Measurements from ENCODE around the gene SLC38A4. TPM values are rescaled to one million over a fixed set of nuclear protein-coding genes. Genes with fewer than 3 reads are reported as not detected.
"Not testable (repeated sequence)": the region's sequence is repeated elsewhere in the genome, so short reads cannot be mapped to it uniquely, and the experiment has no call there.

Gene SLC38A4, protein sequence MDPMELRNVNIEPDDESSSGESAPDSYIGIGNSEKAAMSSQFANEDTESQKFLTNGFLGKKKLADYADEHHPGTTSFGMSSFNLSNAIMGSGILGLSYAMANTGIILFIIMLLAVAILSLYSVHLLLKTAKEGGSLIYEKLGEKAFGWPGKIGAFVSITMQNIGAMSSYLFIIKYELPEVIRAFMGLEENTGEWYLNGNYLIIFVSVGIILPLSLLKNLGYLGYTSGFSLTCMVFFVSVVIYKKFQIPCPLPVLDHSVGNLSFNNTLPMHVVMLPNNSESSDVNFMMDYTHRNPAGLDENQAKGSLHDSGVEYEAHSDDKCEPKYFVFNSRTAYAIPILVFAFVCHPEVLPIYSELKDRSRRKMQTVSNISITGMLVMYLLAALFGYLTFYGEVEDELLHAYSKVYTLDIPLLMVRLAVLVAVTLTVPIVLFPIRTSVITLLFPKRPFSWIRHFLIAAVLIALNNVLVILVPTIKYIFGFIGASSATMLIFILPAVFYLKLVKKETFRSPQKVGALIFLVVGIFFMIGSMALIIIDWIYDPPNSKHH
- 1 to 10 TPM in 1 of 2 donors, under 1 TPM in 1; 0.95 to 1.9 TPM for polyA plus RNA-seq

GRCh38 chr12:46825591-46826414 lies at the start of gene SLC38A4:
SLC38A4 (minus strand) TSS chr12:46825997; CDS start chr12:46793071, 32,926 bp downstream.
- WGBS, 2 donors = 12 to 18% methylated on average over 29 of the region's 29 CpGs
- H3K4me1 ChIP-seq (ENCODE audit: control insufficient read depth in 2 of 2, insufficient read depth in 2 of 2, low read length in 1 of 2) = no peaks in the 10 kb centered on the region
- no peaks in the 10 kb centered on the region for H3K36me3 ChIP-seq (ENCODE audit: control insufficient read depth in 2 of 2, insufficient read depth in 2 of 2, low read length in 1 of 2)
- H3K27me3 ChIP-seq (ENCODE audit: control insufficient read depth in 1 of 2, insufficient read depth in 2 of 2, low read length in 2 of 2) = no peaks in the 10 kb centered on the region
- H3K4me3 ChIP-seq (ENCODE audit: low read depth in 1 of 2, low read length in 2 of 2) = peak within 1 kb of the TSS in 1 of 2 donors; percentile 24
- H3K9me3 ChIP-seq (ENCODE audit: control insufficient read depth in 2 of 2, insufficient read depth in 1 of 2, low read depth in 1 of 2, low read length in 1 of 2) = no peaks in the 10 kb centered on the region
- H3K27ac ChIP-seq (ENCODE audit: low read depth in 2 of 2, low read length in 1 of 2) = no peak within 1 kb of the TSS

- no peaks in the 10 kb centered on the region for H3K27me3 ChIP-seq (ENCODE audit: control insufficient read depth in 1 of 2, insufficient read depth in 2 of 2, low read length in 2 of 2)
- 77 to 87% methylated on average over 1 of the region's 1 CpG for WGBS, 2 donors
- no peaks in the 10 kb centered on the region for H3K4me1 ChIP-seq (ENCODE audit: control insufficient read depth in 2 of 2, insufficient read depth in 2 of 2, low read length in 1 of 2)
- no peaks in the 10 kb centered on the region for H3K36me3 ChIP-seq (ENCODE audit: control insufficient read depth in 2 of 2, insufficient read depth in 2 of 2, low read length in 1 of 2)
- H3K27ac ChIP-seq (ENCODE audit: low read depth in 2 of 2, low read length in 1 of 2) = no peak overlapping the region
- H3K9me3 ChIP-seq (ENCODE audit: control insufficient read depth in 2 of 2, insufficient read depth in 1 of 2, low read depth in 1 of 2, low read length in 1 of 2) = peaks cover 4% of the 10 kb centered on the region in 2 donors
- H3K4me3 ChIP-seq (ENCODE audit: low read depth in 1 of 2, low read length in 2 of 2) = no peak overlapping the region
Observed at GRCh38 chr12:46875095-46875494, 49.3 kb upstream of the SLC38A4 start.

- Histone ChIP-seq H3K27me3 (ENCODE audit: control insufficient read depth in 1 of 2, insufficient read depth in 2 of 2, low read length in 2 of 2) (no peaks in the 10 kb centered on the region), H3K4me1 (ENCODE audit: control insufficient read depth in 2 of 2, insufficient read depth in 2 of 2, low read length in 1 of 2) (no peaks in the 10 kb centered on the region), H3K27ac (ENCODE audit: low read depth in 2 of 2, low read length in 1 of 2) (no peak overlapping the region), H3K36me3 (ENCODE audit: control insufficient read depth in 2 of 2, insufficient read depth in 2 of 2, low read length in 1 of 2) (no peaks in the 10 kb centered on the region), H3K4me3 (ENCODE audit: low read depth in 1 of 2, low read length in 2 of 2) (no peak overlapping the region), H3K9me3 (ENCODE audit: control insufficient read depth in 2 of 2, insufficient read depth in 1 of 2, low read depth in 1 of 2, low read length in 1 of 2) (peaks cover 4% of the 10 kb centered on the region in 2 donors)
- WGBS, 2 donors = 77% methylated on average over 3 of the region's 3 CpGs
Observed at GRCh38 chr12:46874642-46875041, 48.8 kb upstream of the SLC38A4 start.

DNA sequence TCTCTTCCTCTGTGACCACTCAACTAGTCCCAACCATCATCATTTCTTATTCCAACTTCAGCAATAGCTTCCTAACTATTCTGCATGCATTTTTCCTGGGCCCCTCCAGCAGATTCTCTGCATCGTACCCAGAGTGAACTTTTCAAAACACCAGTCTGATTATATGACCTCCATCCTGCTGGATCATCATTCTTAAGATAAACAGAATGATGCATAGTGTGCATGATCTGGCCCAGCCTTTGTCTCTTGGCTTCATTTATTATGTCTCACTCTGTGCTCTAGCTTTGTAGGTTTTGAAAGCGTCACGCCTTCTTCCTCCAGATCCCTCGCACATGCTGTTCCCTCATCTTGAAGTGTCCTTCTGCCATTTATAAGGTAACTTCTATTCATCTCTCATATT lies 46.3 kb upstream of the SLC38A4 start:
- no peaks in the 10 kb centered on the region for H3K4me1 ChIP-seq (ENCODE audit: control insufficient read depth in 2 of 2, insufficient read depth in 2 of 2, low read length in 1 of 2)
- no peaks in the 10 kb centered on the region for H3K27me3 ChIP-seq (ENCODE audit: control insufficient read depth in 1 of 2, insufficient read depth in 2 of 2, low read length in 2 of 2)
- H3K27ac ChIP-seq (ENCODE audit: low read depth in 2 of 2, low read length in 1 of 2) = no peak overlapping the region
- H3K4me3 ChIP-seq (ENCODE audit: low read depth in 1 of 2, low read length in 2 of 2) = no peak overlapping the region
- WGBS, 2 donors = 79 to 83% methylated on average over 4 of the region's 4 CpGs
- peaks cover 2% of the 10 kb centered on the region in 2 donors for H3K9me3 ChIP-seq (ENCODE audit: control insufficient read depth in 2 of 2, insufficient read depth in 1 of 2, low read depth in 1 of 2, low read length in 1 of 2)
- no peaks in the 10 kb centered on the region for H3K36me3 ChIP-seq (ENCODE audit: control insufficient read depth in 2 of 2, insufficient read depth in 2 of 2, low read length in 1 of 2)

GRCh38 chr12:46865311-46865710 lies 39.5 kb upstream of the SLC38A4 start:
- Histone ChIP-seq H3K4me1 (ENCODE audit: control insufficient read depth in 2 of 2, insufficient read depth in 2 of 2, low read length in 1 of 2) (no peaks in the 10 kb centered on the region), H3K27ac (ENCODE audit: low read depth in 2 of 2, low read length in 1 of 2) (no peak overlapping the region)

GRCh38 chr12:46858368-46858767 lies 32.6 kb upstream of the SLC38A4 start:
- H3K4me3 ChIP-seq (ENCODE audit: low read depth in 1 of 2, low read length in 2 of 2) = no peak overlapping the region
- no peaks in the 10 kb centered on the region for H3K36me3 ChIP-seq (ENCODE audit: control insufficient read depth in 2 of 2, insufficient read depth in 2 of 2, low read length in 1 of 2)
- H3K27me3 ChIP-seq (ENCODE audit: control insufficient read depth in 1 of 2, insufficient read depth in 2 of 2, low read length in 2 of 2) = no peaks in the 10 kb centered on the region
- WGBS, 2 donors = 82 to 84% methylated on average over 4 of the region's 4 CpGs
- no peaks in the 10 kb centered on the region for H3K4me1 ChIP-seq (ENCODE audit: control insufficient read depth in 2 of 2, insufficient read depth in 2 of 2, low read length in 1 of 2)
- no peaks in the 10 kb centered on the region for H3K9me3 ChIP-seq (ENCODE audit: control insufficient read depth in 2 of 2, insufficient read depth in 1 of 2, low read depth in 1 of 2, low read length in 1 of 2)
- no peak overlapping the region for H3K27ac ChIP-seq (ENCODE audit: low read depth in 2 of 2, low read length in 1 of 2)

More at GRCh38 chr12:46865311-46865710, 39.5 kb upstream of the SLC38A4 start:
- Histone ChIP-seq H3K4me3 (ENCODE audit: low read depth in 1 of 2, low read length in 2 of 2) (no peak overlapping the region), H3K9me3 (ENCODE audit: control insufficient read depth in 2 of 2, insufficient read depth in 1 of 2, low read depth in 1 of 2, low read length in 1 of 2) (no peaks in the 10 kb centered on the region), H3K36me3 (ENCODE audit: control insufficient read depth in 2 of 2, insufficient read depth in 2 of 2, low read length in 1 of 2) (no peaks in the 10 kb centered on the region), H3K27me3 (ENCODE audit: control insufficient read depth in 1 of 2, insufficient read depth in 2 of 2, low read length in 2 of 2) (no peaks in the 10 kb centered on the region)

GRCh38 chr12:46857486-46857885 lies 31.7 kb upstream of the SLC38A4 start:
- no peaks in the 10 kb centered on the region for H3K36me3 ChIP-seq (ENCODE audit: control insufficient read depth in 2 of 2, insufficient read depth in 2 of 2, low read length in 1 of 2)
- H3K27me3 ChIP-seq (ENCODE audit: control insufficient read depth in 1 of 2, insufficient read depth in 2 of 2, low read length in 2 of 2) = no peaks in the 10 kb centered on the region
- no peaks in the 10 kb centered on the region for H3K9me3 ChIP-seq (ENCODE audit: control insufficient read depth in 2 of 2, insufficient read depth in 1 of 2, low read depth in 1 of 2, low read length in 1 of 2)
- no peak overlapping the region for H3K4me3 ChIP-seq (ENCODE audit: low read depth in 1 of 2, low read length in 2 of 2)
- H3K27ac ChIP-seq (ENCODE audit: low read depth in 2 of 2, low read length in 1 of 2) = no peak overlapping the region
- H3K4me1 ChIP-seq (ENCODE audit: control insufficient read depth in 2 of 2, insufficient read depth in 2 of 2, low read length in 1 of 2) = no peaks in the 10 kb centered on the region

DNA sequence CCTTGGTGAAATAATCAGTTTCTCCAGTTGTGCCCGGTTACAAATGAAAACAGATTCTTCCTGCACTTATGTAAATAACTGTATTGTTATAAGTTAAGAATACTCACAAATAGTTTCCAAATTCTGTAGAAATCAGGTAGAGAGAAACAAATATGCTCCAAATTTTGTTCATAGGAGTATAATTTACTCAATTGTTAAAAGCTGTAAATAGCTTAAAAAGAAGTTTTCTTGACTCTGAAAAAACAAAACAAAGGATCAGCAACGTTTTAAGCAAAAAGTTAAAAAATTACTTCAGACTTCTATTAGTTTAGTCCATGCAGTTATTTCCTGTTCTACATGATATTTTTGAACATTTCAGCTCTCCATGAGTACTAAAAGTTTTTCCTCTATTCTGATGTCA lies 30.0 kb upstream of the SLC38A4 start:
- Histone ChIP-seq H3K4me3 (ENCODE audit: low read depth in 1 of 2, low read length in 2 of 2) (no peak overlapping the region), H3K4me1 (ENCODE audit: control insufficient read depth in 2 of 2, insufficient read depth in 2 of 2, low read length in 1 of 2) (no peaks in the 10 kb centered on the region), H3K27ac (ENCODE audit: low read depth in 2 of 2, low read length in 1 of 2) (no peak overlapping the region), H3K9me3 (ENCODE audit: control insufficient read depth in 2 of 2, insufficient read depth in 1 of 2, low read depth in 1 of 2, low read length in 1 of 2) (no peaks in the 10 kb centered on the region), H3K27me3 (ENCODE audit: control insufficient read depth in 1 of 2, insufficient read depth in 2 of 2, low read length in 2 of 2) (no peaks in the 10 kb centered on the region), H3K36me3 (ENCODE audit: control insufficient read depth in 2 of 2, insufficient read depth in 2 of 2, low read length in 1 of 2) (no peaks in the 10 kb centered on the region)
- whole genome bisulfite sequencing, 2 donors = 55 to 60% methylated on average over 2 of the region's 2 CpGs

DNA sequence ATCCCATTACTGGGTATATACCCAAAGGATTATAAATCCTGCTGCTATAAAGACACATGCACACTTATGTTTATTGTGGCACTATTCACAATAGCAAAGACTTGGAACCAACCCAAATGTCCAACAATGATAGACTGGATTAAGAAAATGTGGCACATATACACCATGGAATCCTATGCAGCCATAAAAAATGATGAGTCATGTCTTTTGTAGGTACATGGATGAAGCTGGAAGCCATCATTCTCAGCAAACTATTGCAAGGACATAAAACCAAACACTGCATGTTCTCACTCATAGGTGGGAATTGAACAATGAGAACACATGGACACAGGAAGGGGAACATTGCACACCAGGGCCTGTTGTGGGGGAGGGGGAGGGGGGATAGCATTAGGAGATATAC lies 28.4 kb upstream of the SLC38A4 start:
- not testable (repeated sequence) for H3K27me3 ChIP-seq (ENCODE audit: control insufficient read depth in 1 of 2, insufficient read depth in 2 of 2, low read length in 2 of 2); H3K36me3 ChIP-seq (ENCODE audit: control insufficient read depth in 2 of 2, insufficient read depth in 2 of 2, low read length in 1 of 2); H3K27ac ChIP-seq (ENCODE audit: low read depth in 2 of 2, low read length in 1 of 2); H3K4me1 ChIP-seq (ENCODE audit: control insufficient read depth in 2 of 2, insufficient read depth in 2 of 2, low read length in 1 of 2); H3K4me3 ChIP-seq (ENCODE audit: low read depth in 1 of 2, low read length in 2 of 2); H3K9me3 ChIP-seq (ENCODE audit: control insufficient read depth in 2 of 2, insufficient read depth in 1 of 2, low read depth in 1 of 2, low read length in 1 of 2)
